Cerebellar nuclear complex (tissue), 1 donor: Measurements from ENCODE around the gene TMC1.

Source experiments
- DNase-seq, 2 experiments: peaks; one replicate each; lab custom pipeline; 2025; lab: John Stamatoyannopoulos, UW

TMC1 gene

GRCh38 chr9:72681283-72681630 is 159.8 kb downstream of the TMC1 start:
- DNase-seq, result no peak

GRCh38 chr9:72684615-72685014 is 163.2 kb downstream of the TMC1 start:
- DNase-seq, result no peak

DNA sequence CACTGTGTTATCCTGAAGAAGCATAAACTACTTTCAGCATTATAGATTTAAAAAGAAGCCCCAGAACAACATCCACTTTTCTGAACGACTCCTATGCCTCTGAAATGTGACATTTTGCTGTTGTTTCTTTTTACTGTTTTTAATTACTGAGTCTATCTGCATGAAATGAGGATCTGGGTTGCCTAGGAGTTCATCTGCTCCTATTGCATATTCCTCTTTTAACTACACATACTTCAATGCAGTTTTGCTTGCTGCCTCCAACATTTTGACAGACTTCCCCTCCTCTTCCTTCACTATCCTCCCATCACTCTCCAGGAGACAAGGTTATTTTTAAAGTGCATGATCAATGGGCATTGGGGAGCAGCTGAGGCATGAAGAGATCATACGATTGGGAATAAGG is 164.5 kb downstream of the TMC1 start:
- DNase-seq, result no peak

GRCh38 chr9:72687331-72687730 is 165.9 kb downstream of the TMC1 start:
- no peak for DNase-seq

DNA sequence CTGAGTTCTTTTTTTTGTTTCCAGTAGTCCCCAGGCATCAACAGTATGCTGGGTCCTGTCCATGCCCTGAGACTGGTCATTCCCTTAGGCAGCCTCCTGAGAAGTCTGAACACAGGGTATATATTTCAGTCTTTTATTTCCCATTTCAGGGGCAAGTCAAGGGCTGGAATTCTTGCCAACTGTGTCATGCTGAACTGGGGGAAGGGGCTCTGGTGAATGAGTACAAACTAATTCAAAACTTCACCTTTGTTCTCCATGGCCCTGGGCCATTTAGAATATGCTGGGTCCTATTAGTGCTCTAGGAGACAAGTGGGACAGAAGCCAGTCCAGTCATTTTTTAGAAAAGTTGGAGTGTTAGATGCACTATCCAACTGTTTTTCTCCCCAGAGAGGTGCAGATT is 170.3 kb downstream of the TMC1 start:
- DNase-seq, result no peak

- DNase-seq, result no peak
Measured at GRCh38 chr9:72695365-72695764, 174.0 kb downstream of the TMC1 start.

DNA sequence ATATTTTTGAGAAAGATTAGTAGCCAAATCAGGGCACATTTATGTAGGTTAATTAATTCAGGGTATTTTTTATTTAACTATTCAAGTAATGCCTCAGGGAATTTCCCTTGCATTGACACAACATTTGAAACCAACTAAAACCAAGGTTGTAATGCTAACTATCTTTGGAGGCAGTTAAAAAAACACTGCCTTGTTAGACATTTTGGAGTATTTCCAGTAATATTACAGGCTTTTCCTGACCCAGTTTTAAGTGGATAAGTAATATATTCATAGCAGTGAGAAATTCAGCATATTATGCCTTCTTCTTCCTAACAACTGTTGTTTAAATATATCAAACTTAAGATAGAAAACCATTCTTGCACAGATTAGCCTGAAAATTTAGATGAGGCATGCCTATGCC is 175.1 kb downstream of the TMC1 start:
- no peak for DNase-seq

GRCh38 chr9:72701510-72701909 is 180.1 kb downstream of the TMC1 start:
- no peak for DNase-seq

- no peak for DNase-seq
Measured at GRCh38 chr9:72703574-72703973, 182.2 kb downstream of the TMC1 start.

- DNase-seq, result no peak
Measured at GRCh38 chr9:72704688-72705375, 183.4 kb downstream of the TMC1 start.

DNA sequence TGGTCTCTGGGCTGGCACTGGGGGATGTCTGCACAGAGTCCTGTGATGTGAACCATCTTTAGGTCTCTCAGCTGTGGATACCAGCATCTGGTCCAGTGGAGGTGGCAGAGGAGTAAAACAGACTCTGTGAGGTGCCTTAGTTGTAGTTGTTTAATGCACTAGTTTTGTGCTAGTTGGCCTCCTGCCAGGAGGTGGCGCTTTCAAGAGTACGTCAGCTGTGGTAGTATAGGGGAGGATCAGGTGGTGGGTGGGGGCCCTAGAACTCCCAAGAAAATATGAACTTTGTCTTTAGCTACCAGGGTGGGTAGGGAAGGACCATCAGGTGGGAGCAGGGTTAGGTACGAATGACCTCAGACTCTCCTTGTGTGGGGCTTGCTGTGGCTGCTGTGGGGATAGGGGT is 197.1 kb downstream of the TMC1 start:
- no peak for DNase-seq

- no peak for DNase-seq
Measured at GRCh38 chr9:72721067-72721466, 199.7 kb downstream of the TMC1 start.

DNA sequence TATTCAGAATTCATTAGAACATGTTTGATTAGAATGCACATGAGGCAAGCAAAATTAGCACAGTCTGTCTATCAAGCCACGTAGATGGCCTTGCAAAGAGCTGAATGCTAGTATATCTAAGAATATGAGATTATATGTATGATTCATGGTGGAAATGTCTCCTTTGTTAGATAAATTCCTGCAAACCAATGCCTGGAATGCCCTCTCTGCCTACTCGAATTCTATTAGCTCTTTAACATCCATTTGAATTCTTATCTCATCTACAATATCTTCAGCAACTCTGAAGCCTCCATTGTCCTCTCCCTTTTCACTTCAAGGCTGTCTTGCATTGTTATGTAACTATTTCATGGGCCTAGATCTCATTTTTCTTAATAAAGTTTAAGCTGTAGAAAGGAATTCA is 205.5 kb downstream of the TMC1 start:
- no peak for DNase-seq

DNA sequence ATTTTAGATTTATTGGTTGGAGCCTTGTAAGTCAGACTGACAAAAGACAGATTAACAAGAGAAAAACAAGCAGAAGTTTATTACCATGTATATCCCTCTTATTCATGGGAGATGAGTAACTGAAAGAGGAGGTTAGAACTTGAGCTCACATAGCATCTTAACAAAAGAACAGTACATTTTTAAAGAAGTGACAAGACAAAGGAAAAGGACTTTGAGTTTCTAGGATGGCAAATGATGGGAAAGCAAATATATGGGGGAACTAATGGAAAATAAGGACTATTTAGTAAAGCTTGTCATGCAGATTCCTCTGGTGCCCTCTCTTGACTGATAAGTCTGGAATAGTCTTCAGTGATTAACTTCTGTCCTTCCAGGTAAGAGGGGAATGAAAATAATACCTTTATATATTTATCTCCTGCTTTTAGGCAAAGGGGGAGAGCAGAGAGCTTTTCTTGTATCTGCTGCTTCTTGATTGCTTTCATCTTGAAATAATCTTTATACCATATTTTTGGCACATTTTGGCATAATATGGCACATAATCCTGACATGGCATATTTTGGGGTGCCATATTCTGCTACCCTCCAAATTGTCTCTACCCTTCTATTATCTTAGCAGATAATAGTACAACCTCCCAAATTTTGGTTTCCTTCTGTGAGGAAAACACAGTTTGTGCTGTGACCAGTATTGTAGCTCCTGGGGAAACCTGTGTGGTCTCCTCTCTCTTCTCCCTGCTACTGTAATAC is 206.8 kb downstream of the TMC1 start:
- DNase-seq, result no peak

DNA sequence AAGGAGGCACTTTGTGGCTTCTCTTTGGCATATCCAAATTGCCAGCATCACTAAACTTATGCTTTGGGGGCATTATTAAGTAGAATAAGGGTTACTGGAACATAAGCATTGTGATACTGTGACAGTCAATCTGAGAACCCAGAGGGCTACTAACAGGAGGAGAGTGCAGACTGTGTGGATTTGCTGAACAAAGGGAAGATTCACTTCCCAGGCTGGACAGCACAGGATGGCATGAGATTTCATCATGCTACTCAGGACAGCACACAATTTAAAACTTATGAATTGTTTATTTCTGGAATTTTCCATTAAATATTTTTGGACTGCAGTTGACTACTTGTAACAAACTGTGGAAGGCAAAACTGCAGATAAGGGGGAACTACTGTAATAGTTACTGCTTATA is 212.5 kb downstream of the TMC1 start:
- DNase-seq, result no peak

DNA sequence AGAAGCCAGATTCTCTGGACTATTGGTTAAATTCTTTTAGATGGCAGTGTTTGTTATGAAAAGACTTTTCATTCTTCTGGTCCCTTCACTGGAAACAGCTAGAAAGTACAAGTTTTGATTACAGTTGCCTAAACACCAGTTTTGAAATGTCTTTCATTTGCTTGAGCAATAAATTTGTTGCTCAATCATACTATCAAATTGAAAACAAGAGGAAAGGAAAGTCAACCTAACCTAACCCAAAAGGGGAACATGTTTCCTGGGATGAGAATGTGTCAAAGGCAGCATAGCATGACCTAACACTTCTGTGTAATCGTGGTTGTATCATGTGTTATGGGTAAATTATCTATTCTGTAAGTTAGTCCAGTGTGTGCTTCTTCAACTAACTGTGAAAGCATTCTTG is 213.2 kb downstream of the TMC1 start:
- no peak for DNase-seq

DNA sequence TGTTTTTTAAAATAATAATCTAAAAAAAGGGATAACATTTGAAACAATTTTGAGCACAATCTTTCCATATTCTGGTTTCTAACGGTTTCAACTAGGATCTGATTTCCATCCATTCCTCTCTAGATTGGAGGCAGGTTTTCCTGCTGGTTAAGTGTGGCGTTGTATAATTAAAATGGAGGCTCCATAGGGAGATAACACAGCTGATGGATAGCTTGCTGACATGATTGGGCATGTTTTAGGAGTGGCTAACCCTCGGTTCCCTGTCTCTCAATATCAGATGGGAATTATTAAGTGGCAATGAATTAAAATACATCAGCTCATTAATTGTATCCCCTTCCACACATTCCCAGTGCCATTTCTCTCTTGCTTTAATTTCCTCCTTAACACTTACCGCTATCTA is 222.4 kb downstream of the TMC1 start:
- no peak for DNase-seq

DNA sequence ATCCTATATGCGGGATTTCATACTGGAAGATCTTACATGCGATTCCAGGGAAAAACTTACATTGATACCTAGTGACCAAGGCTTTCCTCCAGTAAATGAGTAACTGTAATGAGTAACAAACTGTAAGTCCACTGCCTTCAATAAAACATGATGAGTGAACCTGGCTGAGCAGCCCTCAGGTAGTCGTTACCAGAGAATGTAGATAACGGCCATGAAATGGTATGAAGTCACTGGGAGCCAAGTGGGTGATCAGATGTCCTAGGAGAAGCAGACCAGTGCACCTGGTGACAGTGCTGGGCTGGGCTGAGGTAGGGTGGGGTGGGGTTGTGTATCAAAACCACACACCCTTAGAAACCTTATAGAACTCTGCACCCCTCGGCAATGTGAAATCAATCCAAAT is 227.9 kb downstream of the TMC1 start:
- DNase-seq, result no peak

DNA sequence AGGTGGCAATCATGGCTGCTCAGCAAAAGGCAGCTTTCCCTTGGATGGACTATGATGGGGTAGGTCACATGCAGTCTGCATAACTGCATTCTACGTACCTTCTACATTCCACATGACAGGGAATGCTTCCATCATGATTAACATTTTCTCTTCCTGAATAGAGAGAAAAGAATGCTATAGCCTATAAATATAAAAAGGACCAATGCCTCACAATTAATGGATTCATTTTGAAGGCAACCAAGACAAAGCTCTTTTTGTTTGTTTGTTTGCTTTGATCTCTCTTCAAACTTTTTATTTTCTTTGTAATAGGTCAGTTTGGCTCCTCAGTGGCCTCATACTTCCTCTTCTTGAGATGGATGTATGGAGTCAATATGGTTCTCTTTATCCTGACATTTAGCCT is 230.1 kb downstream of the TMC1 start:
- DNase-seq, result no peak

DNA sequence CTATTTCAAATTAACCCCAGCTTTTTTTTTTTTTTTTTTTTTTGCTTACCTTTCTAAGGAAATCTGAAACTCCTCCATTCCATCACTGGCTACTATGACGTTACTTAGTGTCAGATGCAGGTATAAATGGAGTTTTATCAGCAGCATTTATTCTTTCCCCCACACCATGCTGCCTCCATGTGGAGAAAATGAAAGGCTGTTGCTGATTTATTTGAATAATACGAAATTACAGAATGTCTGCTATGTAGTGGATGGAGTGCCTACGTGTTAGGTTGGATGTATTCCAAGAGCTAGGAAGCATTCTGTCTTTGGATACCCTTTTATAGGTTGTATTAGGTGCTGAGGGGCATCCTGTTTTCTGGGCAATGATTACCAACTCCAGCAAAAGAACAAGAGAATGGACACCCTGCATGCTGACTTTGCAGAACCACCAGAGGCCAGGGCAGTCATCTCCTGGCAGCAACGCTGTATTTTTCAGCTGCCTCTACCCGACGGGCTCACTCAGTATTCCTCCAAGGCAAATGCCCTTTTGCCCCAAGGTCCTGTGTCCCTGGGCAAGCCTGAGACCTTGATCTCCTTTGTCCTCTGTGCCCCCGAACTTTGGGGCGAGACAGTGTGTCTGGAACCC is 232.0 kb downstream of the TMC1 start:
- DNase-seq, result no peak

DNA sequence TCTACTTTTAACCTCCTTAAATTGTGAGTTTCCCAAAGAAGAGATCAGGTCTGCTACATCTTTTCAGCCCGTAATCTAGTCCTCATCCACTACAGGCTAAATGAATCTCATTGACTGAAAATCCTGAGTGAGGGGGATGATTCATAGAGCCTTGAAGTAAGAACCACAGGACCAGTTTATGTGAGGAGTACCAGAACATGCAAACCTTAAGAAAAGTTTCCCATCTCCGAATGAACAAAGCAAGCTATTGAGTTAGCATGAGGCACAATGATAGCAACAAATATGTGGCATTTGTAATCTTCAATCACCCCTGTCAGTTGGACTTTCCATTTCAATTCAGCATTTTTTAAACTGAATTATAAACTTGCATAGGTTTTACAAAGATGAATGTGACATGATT is 234.4 kb downstream of the TMC1 start:
- DNase-seq, result no peak

GRCh38 chr9:72758944-72759343 is 237.5 kb downstream of the TMC1 start:
- no peak for DNase-seq

GRCh38 chr9:72763022-72763421 is 241.6 kb downstream of the TMC1 start:
- DNase-seq, result no peak

- DNase-seq, result no peak
Measured at GRCh38 chr9:72769546-72769945, 248.1 kb downstream of the TMC1 start.
